LNCaP clone FGC (cell line): ENCODE data around the gene NEMP2.

Source experiments
- DNase-seq: peaks from one replicate; pipeline ENCODE4 v3.0.0-alpha.2; 2011; ENCODE audit warnings: low read depth
- H3K4me3 ChIP-seq: 2 replicates; pipeline ENCODE4 v1.5.1; 2011; ENCODE audit warnings: mild to moderate bottlenecking, low read depth, low read length, control low read depth
- TF ChIP-seq, protein P1 (sequence below): IDR thresholded peaks from 2 replicates; pipeline ENCODE4 v1.5.1; 2012; ENCODE audit warnings: mild to moderate bottlenecking; ENCODE audit not compliant: control insufficient read depth, insufficient read depth; ENCODE audit errors: extremely low read depth

Gene NEMP2

DNA sequence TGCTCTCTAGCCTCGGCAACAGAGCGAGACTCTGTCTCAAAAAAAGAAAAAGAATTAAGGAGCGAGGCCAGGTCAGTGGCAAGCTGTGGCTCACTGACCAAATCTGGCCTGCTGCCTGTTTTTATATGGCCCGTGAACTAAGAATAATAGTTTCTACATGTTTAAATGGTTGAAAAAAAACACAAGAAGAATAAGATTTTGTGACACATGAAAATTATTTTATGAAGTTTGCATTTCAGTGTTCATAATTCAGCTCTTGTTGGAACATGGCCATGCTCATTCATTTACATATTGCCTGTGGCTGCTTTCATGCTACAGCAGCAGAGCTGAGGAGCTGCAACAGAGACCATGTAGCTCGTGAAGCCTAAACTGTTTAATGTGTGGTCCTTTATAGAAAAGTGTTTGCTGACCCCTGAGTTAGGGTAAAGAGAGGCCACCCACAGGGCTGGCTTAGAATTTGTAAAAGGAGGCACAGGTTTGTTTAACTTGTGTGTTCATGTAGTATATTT lies 66.9 kb downstream of the NEMP2 start:
- DNase-seq: no peak
- no peak overlapping the region for H3K4me3 ChIP-seq
- TF ChIP-seq, protein P1, sequence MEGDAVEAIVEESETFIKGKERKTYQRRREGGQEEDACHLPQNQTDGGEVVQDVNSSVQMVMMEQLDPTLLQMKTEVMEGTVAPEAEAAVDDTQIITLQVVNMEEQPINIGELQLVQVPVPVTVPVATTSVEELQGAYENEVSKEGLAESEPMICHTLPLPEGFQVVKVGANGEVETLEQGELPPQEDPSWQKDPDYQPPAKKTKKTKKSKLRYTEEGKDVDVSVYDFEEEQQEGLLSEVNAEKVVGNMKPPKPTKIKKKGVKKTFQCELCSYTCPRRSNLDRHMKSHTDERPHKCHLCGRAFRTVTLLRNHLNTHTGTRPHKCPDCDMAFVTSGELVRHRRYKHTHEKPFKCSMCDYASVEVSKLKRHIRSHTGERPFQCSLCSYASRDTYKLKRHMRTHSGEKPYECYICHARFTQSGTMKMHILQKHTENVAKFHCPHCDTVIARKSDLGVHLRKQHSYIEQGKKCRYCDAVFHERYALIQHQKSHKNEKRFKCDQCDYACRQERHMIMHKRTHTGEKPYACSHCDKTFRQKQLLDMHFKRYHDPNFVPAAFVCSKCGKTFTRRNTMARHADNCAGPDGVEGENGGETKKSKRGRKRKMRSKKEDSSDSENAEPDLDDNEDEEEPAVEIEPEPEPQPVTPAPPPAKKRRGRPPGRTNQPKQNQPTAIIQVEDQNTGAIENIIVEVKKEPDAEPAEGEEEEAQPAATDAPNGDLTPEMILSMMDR: no peak

DNA sequence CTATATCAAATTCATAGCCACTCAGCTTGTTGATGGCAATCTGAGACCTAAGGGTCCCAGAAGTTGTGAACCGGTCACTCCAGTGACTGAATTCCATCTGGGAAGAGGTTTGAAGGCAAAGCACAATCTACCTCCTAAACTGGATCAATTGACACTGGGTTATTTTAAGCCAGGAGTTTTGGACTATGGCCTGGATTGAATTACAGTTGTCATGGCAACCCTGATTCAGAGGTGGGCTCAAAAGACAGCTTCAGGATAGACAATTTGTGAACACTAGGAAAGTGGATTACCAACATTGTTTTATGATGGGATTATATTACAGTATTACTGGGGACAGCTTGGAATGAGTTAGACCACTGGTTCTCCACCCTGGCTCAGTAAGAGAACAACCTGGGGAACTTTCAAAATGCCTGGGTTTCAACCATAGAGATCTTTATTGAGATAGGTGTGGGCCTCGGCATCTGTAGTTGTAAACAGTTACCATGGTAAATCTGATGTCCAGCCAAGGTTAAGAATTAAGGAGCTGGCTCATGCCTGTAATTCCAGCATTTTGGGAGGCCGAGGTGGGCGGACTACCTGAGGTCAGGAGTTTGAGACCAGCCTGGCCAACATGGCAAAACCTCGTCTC lies 67.6 kb downstream of the NEMP2 start:
- no peak overlapping the region for H3K4me3 ChIP-seq
- TF ChIP-seq, protein P1: no peak
- no peak for DNase-seq

DNA sequence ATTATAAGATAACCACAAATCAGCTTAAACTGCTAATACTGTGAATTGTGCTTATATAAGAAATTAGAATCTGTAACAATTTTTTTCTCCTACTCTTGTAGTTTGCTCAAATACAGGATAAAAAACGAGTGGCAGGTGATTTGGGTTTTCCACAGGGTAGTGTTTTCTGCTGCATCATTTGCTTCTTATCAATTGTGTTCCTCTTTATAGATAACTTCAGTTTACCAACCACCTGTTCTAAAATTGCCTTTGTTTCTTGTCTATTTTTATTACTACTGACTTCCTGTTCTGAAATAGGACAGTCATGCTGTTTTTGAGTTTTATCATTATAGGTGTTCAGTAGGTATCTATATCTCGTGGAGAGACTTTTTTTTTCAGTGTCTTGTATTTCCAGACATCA lies 69.5 kb downstream of the NEMP2 start:
- TF ChIP-seq, protein P1: no peak
- DNase-seq: no peak
- H3K4me3 ChIP-seq: no peak overlapping the region

DNA sequence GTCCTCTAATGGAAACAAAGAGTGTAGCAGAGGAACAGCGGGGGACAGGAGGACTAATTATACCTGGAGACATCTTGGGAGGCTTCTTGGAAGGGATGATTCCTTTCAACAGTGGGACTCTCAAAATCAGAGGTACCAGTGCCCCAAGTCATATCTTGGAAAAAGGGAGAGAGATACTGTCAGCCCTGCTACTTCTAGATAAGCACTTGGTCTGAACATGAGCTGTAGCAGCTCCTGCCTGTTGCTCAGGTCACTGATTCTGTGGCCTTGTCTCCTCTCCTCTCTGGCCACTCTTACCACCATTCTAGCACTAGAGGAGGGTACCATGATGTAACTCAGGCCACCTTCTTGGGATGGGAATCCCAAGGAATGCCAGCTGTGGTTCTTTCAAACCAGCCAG lies 71.9 kb downstream of the NEMP2 start:
- TF ChIP-seq, protein P1: no peak
- DNase-seq: no peak
- H3K4me3 ChIP-seq: no peak overlapping the region

DNA sequence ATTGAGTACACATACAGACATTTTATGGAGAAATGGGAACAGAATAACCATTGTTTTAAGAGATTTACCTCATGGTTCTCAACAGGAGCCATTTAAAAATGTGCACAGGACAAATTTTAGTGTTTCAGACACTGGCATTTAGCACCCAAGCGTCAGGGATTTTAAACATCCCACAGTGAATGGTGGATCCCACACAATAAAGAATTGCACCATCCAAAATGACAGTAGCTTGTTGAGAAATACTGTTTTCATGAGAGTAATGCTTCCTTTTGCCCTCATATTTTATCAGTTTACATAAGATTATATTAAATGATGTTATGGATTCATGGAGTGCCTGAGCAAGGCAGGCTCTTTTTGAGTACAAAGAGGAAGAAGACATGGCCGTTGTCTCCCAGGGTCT lies 72.3 kb downstream of the NEMP2 start:
- no peak for DNase-seq
- no peak overlapping the region for H3K4me3 ChIP-seq
- TF ChIP-seq, protein P1: no peak

DNA sequence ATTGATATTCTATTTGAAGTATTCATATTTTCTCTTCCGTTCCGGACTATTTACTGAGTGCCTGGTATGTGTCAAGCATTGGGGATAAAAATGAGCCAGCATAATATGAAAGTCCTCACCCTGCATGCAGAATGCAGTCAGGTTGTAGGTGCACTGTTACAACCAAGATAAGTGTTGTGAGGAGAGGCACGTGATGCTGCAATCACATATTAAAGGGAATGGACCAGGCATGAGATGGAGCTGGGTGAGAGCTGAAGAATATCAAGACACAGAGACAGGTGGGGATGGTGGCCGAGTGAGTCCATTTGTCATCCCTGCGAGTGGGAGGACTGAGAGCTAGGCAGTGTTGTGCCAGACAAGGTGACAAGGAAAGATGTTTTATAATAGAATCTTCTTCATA lies 74.0 kb downstream of the NEMP2 start:
- no peak for DNase-seq
- TF ChIP-seq, protein P1: no peak
- H3K4me3 ChIP-seq: no peak overlapping the region

DNA sequence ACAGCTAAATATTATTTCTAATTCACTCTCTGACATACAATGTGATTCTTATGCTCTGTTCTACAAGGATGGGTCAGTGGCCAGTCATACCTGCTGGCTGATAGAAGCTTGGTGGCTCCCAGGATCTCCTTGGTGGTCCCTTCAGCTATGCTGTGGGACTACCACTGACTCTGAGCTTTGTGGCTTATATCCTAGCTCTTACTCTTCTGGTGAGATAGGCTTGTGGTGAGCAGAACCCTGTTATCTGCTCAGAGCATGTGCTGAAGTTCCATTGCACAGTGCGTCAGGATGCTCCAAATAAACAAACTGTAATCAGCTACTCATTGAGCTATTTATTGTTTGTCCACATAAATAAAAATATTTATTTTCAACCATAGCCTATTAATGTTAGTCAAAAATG lies 74.6 kb downstream of the NEMP2 start:
- H3K4me3 ChIP-seq: no peak overlapping the region
- no peak for DNase-seq
- TF ChIP-seq, protein P1: no peak
